ENCODE results near the gene ZNF423.

ZNF423 gene

GRCh38 chr16:49643429-49644144 lies 212.3 kb downstream of the ZNF423 start:
- H3K9ac ChIP-seq (ENCODE audit: low read length), result no peak overlapping the region
- DNase-seq, result no peak
- H3K9me3 ChIP-seq (replicated peaks; ENCODE audit: insufficient read depth, low read length), result no peaks in the 10 kb centered on the region
- no peak overlapping the region for H2AFZ ChIP-seq (ENCODE audit: low read length)
- H3K79me2 ChIP-seq (ENCODE audit: low read length), result no peaks in the 10 kb centered on the region
- TF ChIP-seq EZH2 (optimal IDR thresholded peaks at IDR 0.05; ENCODE audit: low read depth, low read length) (no peak), EZH2phosphoT487 (IDR thresholded peaks at IDR 0.05; ENCODE audit: low read length) (no peak), CTCF (IDR thresholded peaks at IDR 0.05; ENCODE audit: low read length) (no peak)
- H3K4me3 ChIP-seq (ENCODE audit: low read length), result no peak overlapping the region
- no peak overlapping the region for H3K27ac ChIP-seq (ENCODE audit: low read length)
- H3K36me3 ChIP-seq (replicated peaks; ENCODE audit: insufficient read depth, low read length), result no peaks in the 10 kb centered on the region
- H3F3A ChIP-seq (ENCODE audit: insufficient read depth, low read length), result no peaks in the 10 kb centered on the region
- H3K4me1 ChIP-seq (ENCODE audit: low read length), result no peaks in the 10 kb centered on the region
- peaks cover 3% of the 10 kb centered on the region for H3K27me3 ChIP-seq (replicated peaks; ENCODE audit: insufficient read depth, low read length)
- H3K4me2 ChIP-seq (ENCODE audit: low read depth, low read length), result no peak overlapping the region
- H3K9me2 ChIP-seq (replicated peaks; ENCODE audit: insufficient read depth, low read length), result no peaks in the 10 kb centered on the region
- H4K20me1 ChIP-seq (ENCODE audit: insufficient read depth, low read length), result no peaks in the 10 kb centered on the region

GRCh38 chr16:49641250-49641649 lies 214.7 kb downstream of the ZNF423 start:
- H3K27ac ChIP-seq (ENCODE audit: low read length), result no peak overlapping the region
- H4K20me1 ChIP-seq (ENCODE audit: insufficient read depth, low read length), result no peaks in the 10 kb centered on the region
- no peak for TF ChIP-seq EZH2phosphoT487 (IDR thresholded peaks at IDR 0.05; ENCODE audit: low read length)
- TF ChIP-seq CTCF (IDR thresholded peaks at IDR 0.05; ENCODE audit: low read length), result no peak
- TF ChIP-seq EZH2 (optimal IDR thresholded peaks at IDR 0.05; ENCODE audit: low read depth, low read length), result no peak
- H3K27me3 ChIP-seq (replicated peaks; ENCODE audit: insufficient read depth, low read length), result peaks cover 6% of the 10 kb centered on the region
- no peaks in the 10 kb centered on the region for H3K4me1 ChIP-seq (ENCODE audit: low read length)
- no peak overlapping the region for H3K4me3 ChIP-seq (ENCODE audit: low read length)
- H3K9me3 ChIP-seq (replicated peaks; ENCODE audit: insufficient read depth, low read length), result no peaks in the 10 kb centered on the region
- no peak overlapping the region for H2AFZ ChIP-seq (ENCODE audit: low read length)
- no peaks in the 10 kb centered on the region for H3K9me2 ChIP-seq (replicated peaks; ENCODE audit: insufficient read depth, low read length)
- no peak overlapping the region for H3K9ac ChIP-seq (ENCODE audit: low read length)
- no peak overlapping the region for H3K4me2 ChIP-seq (ENCODE audit: low read depth, low read length)
- H3K79me2 ChIP-seq (ENCODE audit: low read length), result no peaks in the 10 kb centered on the region
- no peaks in the 10 kb centered on the region for H3K36me3 ChIP-seq (replicated peaks; ENCODE audit: insufficient read depth, low read length)
- DNase-seq, result no peak
- H3F3A ChIP-seq (ENCODE audit: insufficient read depth, low read length), result no peaks in the 10 kb centered on the region

- no peak overlapping the region for H2AFZ ChIP-seq (ENCODE audit: low read length)
- no peak for DNase-seq
- no peak overlapping the region for H3K4me3 ChIP-seq (ENCODE audit: low read length)
- H3K9ac ChIP-seq (ENCODE audit: low read length), result no peak overlapping the region
- no peaks in the 10 kb centered on the region for H4K20me1 ChIP-seq (ENCODE audit: insufficient read depth, low read length)
- no peaks in the 10 kb centered on the region for H3K9me2 ChIP-seq (replicated peaks; ENCODE audit: insufficient read depth, low read length)
- H3K79me2 ChIP-seq (ENCODE audit: low read length), result no peaks in the 10 kb centered on the region
- no peak overlapping the region for H3K4me2 ChIP-seq (ENCODE audit: low read depth, low read length)
- no peaks in the 10 kb centered on the region for H3K9me3 ChIP-seq (replicated peaks; ENCODE audit: insufficient read depth, low read length)
- TF ChIP-seq CTCF (IDR thresholded peaks at IDR 0.05; ENCODE audit: low read length), result no peak
- no peak for TF ChIP-seq EZH2 (optimal IDR thresholded peaks at IDR 0.05; ENCODE audit: low read depth, low read length)
- no peak for TF ChIP-seq EZH2phosphoT487 (IDR thresholded peaks at IDR 0.05; ENCODE audit: low read length)
- no peak overlapping the region for H3K27ac ChIP-seq (ENCODE audit: low read length)
- H3F3A ChIP-seq (ENCODE audit: insufficient read depth, low read length), result no peaks in the 10 kb centered on the region
- no peaks in the 10 kb centered on the region for H3K36me3 ChIP-seq (replicated peaks; ENCODE audit: insufficient read depth, low read length)
- no peaks in the 10 kb centered on the region for H3K4me1 ChIP-seq (ENCODE audit: low read length)
- peaks cover 6% of the 10 kb centered on the region for H3K27me3 ChIP-seq (replicated peaks; ENCODE audit: insufficient read depth, low read length)
Measured at GRCh38 chr16:49640581-49640980, 215.3 kb downstream of the ZNF423 start.

All from MM.1S (cell line).